GM12872 (cell line): ENCODE measurements around the gene LLGL1.

Experiments
- TF ChIP-seq, protein P1 (sequence below): IDR thresholded peaks from 3 replicates; pipeline ENCODE4 v1.5.1; 2011; ENCODE audit warnings: low read depth, mild to moderate bottlenecking, low read length, moderate library complexity; ENCODE audit not compliant: insufficient read depth

Gene LLGL1

DNA sequence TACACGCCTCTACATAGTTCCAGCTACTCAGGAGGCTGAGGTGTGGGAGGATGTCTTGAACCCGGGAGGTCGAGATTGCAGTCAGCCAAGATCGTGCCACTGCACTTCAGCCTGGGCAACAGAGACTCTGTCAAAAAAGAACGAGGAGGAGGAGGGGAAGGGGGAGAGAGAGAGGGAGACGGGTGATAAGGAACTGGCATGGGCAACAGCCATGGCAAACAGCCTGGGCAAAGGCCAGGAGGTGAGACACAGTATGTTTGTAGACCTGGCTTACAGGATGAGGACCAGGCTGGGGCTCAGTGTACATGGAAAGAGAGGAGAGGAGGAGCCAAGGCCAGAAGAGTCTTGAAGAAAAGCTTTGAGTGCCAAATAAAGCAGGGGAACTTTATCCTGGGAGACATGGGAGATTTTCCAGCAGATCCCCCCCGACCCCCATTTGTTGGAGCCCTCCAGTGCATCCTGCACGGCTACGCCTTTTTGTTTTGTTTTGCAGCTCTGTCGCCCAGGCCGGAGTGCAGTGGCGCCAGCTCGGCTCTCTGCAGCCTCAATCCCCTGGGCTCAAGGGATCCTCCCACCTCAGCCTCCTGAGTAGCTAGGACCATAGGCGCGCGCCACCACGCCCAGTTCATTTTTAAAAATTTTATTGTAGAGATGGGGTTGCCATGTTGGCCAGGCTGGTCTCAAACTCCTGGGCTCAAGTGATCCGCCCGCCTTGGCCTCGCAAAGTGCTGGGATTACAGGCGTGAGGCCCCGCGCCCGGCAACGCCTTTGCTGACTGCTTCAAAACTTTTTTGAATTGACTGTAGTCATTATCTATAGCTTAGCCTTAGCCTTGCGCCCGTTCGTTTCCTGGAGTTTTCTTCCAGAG is 43.1 kb upstream of the LLGL1 start:
- TF ChIP-seq, protein P1, sequence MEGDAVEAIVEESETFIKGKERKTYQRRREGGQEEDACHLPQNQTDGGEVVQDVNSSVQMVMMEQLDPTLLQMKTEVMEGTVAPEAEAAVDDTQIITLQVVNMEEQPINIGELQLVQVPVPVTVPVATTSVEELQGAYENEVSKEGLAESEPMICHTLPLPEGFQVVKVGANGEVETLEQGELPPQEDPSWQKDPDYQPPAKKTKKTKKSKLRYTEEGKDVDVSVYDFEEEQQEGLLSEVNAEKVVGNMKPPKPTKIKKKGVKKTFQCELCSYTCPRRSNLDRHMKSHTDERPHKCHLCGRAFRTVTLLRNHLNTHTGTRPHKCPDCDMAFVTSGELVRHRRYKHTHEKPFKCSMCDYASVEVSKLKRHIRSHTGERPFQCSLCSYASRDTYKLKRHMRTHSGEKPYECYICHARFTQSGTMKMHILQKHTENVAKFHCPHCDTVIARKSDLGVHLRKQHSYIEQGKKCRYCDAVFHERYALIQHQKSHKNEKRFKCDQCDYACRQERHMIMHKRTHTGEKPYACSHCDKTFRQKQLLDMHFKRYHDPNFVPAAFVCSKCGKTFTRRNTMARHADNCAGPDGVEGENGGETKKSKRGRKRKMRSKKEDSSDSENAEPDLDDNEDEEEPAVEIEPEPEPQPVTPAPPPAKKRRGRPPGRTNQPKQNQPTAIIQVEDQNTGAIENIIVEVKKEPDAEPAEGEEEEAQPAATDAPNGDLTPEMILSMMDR = no peak

DNA sequence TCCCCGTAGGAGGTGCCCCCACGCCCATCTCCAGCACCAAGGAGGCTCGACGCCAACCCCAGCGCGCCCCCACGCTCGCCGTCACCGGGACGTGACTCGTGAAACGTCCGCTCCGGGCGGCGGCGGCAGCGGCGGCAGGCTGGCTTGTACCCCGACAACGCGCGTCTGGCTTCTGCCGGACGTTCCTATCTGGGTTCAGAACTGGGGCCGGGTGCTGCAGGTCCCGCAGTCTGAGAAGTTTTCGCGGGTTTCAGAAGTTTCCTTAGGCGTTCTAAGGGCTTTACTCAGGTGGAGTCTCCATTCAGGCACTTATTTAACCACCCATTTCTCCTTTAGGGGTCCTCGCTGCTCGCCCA is 42.5 kb upstream of the LLGL1 start:
- TF ChIP-seq, protein P1 = no peak

DNA sequence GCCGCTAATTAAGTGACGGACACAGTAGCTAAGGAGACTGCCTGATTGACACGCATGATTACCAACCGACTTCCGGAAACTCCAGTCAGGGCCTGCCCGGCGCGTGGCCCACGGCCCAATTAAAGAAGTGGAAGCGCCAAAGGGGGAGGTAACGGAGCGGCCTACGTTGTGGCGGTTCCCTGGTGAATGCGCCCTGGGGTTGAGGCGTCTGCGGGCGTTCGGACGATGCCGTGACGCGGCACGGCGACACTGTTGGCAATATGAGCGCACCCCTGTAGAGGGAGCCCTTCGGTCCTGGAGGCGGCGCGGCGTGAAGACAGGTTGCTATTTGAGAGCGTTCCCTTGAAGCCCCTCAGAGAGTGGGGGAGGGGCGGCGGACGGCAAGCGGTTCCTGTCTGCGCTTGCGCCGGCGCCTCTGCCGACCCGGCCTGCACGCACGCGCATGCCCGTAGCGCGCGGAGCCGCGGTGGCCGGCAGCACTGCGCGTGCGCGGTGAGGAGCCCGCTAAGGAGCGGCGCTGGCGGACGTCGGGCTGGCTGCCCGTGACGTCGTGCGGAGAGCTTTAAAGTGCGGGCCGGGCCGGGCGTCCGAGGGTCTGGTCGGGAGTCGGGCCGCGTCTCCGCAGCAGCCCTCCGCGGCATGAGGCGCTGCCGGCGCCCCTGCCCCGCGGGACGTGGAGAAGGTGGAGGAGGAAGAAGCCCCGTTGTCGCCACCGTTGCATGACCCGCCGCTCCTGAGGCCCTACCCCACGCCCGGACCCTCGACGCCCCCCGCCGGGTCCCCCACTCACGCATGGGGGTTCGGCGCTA is 41.9 kb upstream of the LLGL1 start, which contains the start of gene ALKBH5:
Gene ALKBH5 (plus strand): TSS at position 495 of the 809 bp plus-strand sequence. CDS start 416 bp downstream, outside the sequence.
- TF ChIP-seq, protein P1 = peak; percentile 43; the same call in 2 of the 3 replicates

DNA sequence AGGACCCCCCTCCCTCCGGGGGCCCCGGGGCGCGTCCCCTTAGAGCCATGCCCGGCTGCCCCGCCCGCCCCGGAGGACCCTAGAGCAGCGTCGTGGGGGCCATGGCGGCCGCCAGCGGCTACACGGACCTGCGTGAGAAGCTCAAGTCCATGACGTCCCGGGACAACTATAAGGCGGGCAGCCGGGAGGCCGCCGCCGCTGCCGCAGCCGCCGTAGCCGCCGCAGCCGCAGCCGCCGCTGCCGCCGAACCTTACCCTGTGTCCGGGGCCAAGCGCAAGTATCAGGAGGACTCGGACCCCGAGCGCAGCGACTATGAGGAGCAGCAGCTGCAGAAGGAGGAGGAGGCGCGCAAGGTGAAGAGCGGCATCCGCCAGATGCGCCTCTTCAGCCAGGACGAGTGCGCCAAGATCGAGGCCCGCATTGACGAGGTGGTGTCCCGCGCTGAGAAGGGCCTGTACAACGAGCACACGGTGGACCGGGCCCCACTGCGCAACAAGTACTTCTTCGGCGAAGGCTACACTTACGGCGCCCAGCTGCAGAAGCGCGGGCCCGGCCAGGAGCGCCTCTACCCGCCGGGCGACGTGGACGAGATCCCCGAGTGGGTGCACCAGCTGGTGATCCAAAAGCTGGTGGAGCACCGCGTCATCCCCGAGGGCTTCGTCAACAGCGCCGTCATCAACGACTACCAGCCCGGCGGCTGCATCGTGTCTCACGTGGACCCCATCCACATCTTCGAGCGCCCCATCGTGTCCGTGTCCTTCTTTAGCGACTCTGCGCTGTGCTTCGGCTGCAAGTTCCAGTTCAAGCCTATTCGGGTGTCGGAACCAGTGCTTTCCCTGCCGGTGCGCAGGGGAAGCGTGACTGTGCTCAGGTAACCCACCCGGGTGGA is 41.0 kb upstream of the LLGL1 start:
- TF ChIP-seq, protein P1 = no peak

DNA sequence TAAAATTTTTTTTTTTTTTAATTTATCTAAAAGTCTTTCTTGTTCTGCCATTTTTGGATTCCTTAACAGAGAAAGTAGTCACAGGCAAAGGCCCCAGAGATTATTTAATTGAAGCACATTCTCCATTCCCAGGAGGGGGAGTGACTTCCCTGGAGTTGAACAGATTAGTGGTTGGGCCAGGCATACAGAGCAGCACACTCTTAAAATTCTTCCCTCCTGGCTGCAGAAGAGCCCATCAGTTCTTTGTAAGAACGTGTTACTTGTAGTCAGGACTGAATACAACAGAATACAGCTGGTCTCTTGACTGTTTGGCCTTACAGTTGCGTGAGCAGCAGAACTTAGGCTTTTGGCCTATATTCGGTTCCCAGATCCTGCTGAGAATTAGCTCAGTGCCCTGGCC is 40.0 kb upstream of the LLGL1 start:
- TF ChIP-seq, protein P1 = no peak

DNA sequence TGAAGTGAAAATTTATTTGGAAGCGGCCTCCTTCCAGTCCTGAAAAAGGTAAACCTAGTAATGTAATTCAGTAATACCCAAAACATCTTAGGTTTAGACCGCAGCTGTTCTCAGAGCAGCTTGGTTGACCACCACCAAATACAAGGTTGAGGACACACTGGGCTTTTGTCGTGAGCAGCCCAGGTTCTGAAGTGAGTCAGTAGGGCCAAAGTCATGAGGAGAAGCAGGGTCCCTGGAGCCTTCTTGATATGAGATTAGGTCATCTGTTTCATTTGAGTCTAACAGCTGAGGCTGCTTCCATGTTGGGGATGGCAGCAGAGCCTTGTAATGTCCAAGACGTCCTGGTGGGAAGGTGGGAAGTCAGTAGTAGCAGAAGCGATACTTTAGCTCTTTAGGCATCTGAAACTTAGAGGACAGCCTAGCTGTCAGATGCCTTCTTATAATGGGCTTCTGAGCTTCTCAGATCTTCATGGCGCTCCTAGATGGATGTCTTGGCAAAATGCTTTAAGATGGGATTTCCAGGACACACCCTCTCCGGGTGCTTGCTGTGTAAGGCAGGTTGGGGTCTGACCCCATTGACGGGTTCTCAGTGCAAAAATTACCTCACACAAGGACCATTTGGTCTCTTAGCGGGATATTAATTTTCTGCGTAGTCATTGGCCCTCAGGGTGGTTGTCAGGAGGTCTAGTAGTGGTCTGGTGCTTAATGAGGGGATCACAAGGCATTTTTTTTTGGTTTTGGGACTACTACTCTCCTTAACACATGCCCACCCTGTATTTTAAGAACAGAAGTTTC is 39.4 kb upstream of the LLGL1 start:
- TF ChIP-seq, protein P1 = no peak
